ENCODE data around the gene CDC42EP1.

CDC42EP1 gene

DNA sequence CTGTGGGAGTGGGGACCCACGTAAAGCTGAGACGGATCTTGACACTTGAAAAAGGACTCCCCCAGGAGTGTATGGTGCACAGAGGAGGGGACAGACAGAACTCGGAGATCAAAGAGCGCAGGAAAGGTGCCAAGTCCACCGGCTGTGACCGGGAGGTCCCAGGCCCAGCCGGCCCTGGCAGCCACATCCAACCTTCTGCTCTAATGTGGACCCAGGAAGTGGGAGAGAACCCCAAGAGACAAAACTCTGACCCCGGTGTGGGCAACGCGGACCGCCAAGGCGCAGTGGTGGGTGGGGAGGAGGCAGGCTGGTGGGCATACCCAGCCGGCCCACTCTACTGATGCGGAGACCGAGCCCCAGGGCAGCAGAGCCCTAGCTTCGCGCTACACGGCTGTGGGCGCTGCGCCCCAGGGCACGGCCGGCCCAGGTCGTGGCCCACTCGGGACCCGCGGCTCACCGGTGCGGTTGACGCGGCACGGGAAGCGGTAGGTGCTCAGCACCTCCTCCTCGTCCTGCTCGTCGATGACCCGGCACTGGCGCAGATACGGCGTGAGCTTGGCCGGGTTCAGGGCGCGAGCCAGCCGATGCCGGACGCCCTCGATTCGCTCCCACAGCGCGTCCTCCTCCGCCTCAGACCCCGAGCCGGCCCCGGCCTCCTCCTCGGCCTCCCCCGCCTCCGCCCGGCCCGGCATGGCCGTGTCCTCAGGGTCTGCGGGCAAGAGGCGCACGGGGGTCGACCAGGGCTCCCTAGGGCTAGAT is 41.6 kb upstream of the CDC42EP1 start:
- TF ChIP-seq, protein P1, sequence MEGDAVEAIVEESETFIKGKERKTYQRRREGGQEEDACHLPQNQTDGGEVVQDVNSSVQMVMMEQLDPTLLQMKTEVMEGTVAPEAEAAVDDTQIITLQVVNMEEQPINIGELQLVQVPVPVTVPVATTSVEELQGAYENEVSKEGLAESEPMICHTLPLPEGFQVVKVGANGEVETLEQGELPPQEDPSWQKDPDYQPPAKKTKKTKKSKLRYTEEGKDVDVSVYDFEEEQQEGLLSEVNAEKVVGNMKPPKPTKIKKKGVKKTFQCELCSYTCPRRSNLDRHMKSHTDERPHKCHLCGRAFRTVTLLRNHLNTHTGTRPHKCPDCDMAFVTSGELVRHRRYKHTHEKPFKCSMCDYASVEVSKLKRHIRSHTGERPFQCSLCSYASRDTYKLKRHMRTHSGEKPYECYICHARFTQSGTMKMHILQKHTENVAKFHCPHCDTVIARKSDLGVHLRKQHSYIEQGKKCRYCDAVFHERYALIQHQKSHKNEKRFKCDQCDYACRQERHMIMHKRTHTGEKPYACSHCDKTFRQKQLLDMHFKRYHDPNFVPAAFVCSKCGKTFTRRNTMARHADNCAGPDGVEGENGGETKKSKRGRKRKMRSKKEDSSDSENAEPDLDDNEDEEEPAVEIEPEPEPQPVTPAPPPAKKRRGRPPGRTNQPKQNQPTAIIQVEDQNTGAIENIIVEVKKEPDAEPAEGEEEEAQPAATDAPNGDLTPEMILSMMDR (IDR thresholded peaks at IDR 0.05; ENCODE audit: borderline replicate concordance, insufficient read depth, low read depth, low read length), result no peak
- peak overlapping the region; percentile 21 for H3K4me3 ChIP-seq (ENCODE audit: low read depth, low read length)

DNA sequence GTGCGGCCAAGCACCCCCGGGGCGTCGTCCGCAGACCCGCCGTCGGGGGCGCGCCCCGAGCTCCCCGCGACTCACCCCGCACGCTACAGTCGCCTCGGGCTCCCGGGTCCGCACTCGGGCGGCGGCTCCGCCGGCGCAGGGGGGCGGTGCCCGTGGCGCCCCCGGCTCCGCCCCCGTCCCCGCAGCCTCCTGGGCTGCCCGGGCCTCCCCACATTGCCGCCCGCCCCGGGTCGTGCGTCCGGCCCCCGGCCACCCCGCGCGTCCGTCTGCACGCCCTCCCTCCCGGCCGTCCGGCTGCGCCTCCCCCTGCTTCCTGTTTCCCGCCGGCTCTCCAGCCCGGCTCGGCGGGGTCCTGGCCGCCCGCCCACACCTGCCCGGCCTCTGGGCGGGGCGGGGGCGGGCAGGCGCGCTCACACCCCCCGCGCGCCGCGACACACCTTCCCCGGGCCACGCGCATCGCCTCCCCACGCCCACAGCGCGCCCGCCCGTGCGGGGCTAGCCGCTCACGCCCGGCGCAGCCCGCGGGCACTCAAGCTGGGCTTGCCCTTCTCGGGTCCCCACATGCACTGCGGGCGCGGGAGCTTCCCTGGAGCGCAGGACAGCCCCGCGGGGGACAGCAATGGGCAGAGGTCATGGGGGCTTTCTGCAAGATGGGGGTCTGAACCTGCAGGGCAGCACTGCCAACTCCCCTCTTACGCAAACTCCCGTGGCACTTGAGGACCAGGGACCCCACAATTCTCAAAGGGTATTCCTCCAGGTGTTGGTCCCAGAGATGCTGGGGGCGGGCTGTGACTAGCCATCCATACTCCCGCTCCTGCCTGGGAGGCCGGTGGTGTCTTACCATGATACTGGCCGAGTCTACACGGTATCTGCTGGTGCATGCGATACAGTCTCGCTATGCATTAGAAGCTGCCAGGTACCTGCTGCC is 40.7 kb upstream of the CDC42EP1 start, which contains the start of gene CARD10:
Gene CARD10 (minus strand): TSS at position 148 of the 928 bp plus-strand sequence. CDS start 215 bp downstream, outside the sequence.
- TF ChIP-seq, protein P1 (IDR thresholded peaks at IDR 0.05; ENCODE audit: borderline replicate concordance, insufficient read depth, low read depth, low read length), result no peak
- H3K4me3 ChIP-seq (ENCODE audit: low read depth, low read length), result peak within 1 kb of the TSS; percentile 21

DNA sequence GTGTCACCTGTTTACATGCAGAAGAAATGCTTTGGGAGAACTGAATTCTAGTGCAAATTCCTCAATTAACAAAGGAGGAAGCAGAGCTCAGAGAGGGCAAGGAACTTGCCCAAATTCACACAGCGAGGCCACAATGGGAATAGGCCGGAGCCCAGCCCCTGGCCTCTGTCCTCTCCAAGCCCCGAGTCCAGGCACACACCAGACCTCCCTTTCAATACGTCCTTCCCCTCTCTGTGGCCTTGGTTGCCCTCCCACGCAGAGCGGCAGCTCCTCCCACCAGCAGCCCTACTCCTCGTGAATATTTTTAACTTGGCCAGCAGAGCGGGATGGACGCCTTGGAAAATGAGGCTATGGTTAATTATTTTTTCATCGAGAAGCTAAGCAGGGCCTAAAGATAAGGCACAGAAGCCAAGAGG is 39.5 kb upstream of the CDC42EP1 start:
- H3K4me3 ChIP-seq (ENCODE audit: low read depth, low read length), result no peak overlapping the region
- TF ChIP-seq, protein P1 (IDR thresholded peaks at IDR 0.05; ENCODE audit: borderline replicate concordance, insufficient read depth, low read depth, low read length), result no peak

DNA sequence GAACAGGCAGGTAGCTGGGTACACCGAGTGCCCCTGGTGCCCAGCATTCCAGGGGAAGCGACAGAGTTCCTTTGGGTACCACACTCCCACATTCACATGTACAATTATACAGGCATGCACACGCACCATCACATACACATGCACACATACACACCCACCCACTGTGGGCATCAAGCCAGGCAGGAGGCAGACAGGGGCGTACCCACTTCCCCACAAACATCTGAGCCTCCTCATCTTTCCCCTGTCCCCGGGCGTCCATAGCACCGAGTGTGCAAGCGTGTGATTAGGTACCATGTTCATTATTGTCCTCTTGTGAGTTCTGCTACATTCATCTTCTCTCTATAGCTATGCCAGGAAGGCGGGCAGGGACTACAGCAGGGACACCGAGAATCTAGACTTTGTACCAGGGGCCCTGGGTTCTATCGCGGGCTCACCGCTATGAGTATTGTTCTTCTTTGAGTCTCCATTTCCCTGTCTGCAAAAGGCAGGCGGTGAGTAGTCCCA is 39.0 kb upstream of the CDC42EP1 start:
- H3K4me3 ChIP-seq (ENCODE audit: low read depth, low read length), result no peak overlapping the region
- TF ChIP-seq, protein P1 (IDR thresholded peaks at IDR 0.05; ENCODE audit: borderline replicate concordance, insufficient read depth, low read depth, low read length), result no peak

DNA sequence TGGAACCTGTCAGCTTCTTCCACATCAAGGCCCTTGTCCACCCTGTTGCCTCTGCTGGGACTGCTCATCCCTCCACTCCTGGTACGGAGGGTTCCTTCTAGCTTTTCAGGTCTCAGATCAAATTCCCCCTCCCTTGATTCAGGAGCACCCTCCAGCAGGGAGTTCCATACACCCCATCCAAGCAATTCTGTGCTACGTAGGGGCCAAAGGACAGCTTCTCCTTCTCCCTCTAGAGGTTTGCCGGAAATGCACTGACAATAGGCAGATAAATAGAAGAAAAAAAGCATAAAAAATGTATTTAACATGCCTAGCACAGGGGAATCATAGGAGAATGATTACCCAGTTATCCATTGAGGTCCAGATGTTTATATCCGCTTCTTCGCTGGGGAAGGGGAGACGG is 37.8 kb upstream of the CDC42EP1 start:
- TF ChIP-seq, protein P1 (IDR thresholded peaks at IDR 0.05; ENCODE audit: borderline replicate concordance, insufficient read depth, low read depth, low read length), result no peak
- no peak overlapping the region for H3K4me3 ChIP-seq (ENCODE audit: low read depth, low read length)

DNA sequence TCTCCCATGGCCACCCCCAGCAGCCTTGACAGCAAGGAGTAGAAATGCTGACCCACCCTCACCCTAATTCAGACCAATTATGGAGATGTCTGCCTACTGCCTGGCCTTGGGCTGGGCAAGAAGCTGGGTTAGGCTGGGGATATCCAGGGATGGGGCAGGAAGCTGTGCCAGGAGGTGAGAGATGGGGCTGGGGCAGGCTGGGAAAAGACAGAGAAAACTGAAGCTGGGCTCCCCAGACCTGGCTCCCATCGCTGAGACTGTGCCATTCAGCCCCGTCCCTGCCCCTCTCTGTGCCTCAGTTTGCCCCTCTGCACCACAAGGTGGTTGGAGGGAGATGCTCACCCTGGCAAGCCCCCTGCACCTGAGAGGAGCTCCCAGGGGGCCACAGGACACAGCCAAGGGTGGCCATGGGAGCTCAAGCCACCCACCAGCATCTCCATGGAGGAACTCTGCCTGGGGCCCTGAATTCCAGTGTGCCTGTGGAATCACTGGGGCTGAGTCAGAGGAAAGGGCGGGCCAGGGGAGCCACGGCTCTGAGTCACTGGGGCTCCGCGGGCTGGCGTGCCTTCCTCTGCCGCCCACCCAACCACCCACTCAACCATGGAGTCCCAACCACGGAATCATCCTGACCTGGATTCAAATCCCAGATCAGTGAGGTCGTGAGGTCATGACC is 35.1 kb upstream of the CDC42EP1 start:
- no peak overlapping the region for H3K4me3 ChIP-seq (ENCODE audit: low read depth, low read length)
- TF ChIP-seq, protein P1 (IDR thresholded peaks at IDR 0.05; ENCODE audit: borderline replicate concordance, insufficient read depth, low read depth, low read length), result no peak
